HG02642 (cell line): Measurements from ENCODE around the gene ZNF541.

Experiments used
- ATAC-seq: cut with Tn5 transposase; IDR thresholded peaks from one replicate; pipeline ENCODE4 v1.9.1; 2021; ENCODE audit warnings: mild to moderate bottlenecking; ENCODE audit not compliant: unreplicated experiment, poor library complexity

Gene ZNF541

GRCh38 chr19:47545061-47545948 lies 27.6 kb downstream of the ZNF541 start:
- no peak for ATAC-seq

GRCh38 chr19:47544476-47544875 lies 28.5 kb downstream of the ZNF541 start:
- ATAC-seq: no peak

GRCh38 chr19:47544075-47544474 lies 28.9 kb downstream of the ZNF541 start:
- no peak for ATAC-seq

- no peak for ATAC-seq
Measured at GRCh38 chr19:47542030-47542475, 30.9 kb downstream of the ZNF541 start.

- no peak for ATAC-seq
Measured at GRCh38 chr19:47541518-47541917, 31.4 kb downstream of the ZNF541 start.

- no peak for ATAC-seq
Measured at GRCh38 chr19:47540748-47541147, 32.2 kb downstream of the ZNF541 start.

- ATAC-seq: no peak
Measured at GRCh38 chr19:47539747-47540311, 33.1 kb downstream of the ZNF541 start.

- ATAC-seq: no peak
Measured at GRCh38 chr19:47538812-47539211, 34.1 kb downstream of the ZNF541 start.

GRCh38 chr19:47537493-47537892 lies 35.5 kb downstream of the ZNF541 start:
- ATAC-seq: no peak

- ATAC-seq: no peak
Measured at GRCh38 chr19:47534628-47535027, 38.3 kb downstream of the ZNF541 start.

GRCh38 chr19:47531640-47532387 lies 41.1 kb downstream of the ZNF541 start:
- no peak for ATAC-seq

- ATAC-seq: no peak
Measured at GRCh38 chr19:47529018-47529742, 43.8 kb downstream of the ZNF541 start.

GRCh38 chr19:47526798-47527197 lies 46.1 kb downstream of the ZNF541 start:
- ATAC-seq: no peak

- ATAC-seq: no peak
Measured at GRCh38 chr19:47523473-47523872, 49.5 kb downstream of the ZNF541 start.
